ENCODE measurements around the gene MEF2D.

Gene MEF2D

DNA sequence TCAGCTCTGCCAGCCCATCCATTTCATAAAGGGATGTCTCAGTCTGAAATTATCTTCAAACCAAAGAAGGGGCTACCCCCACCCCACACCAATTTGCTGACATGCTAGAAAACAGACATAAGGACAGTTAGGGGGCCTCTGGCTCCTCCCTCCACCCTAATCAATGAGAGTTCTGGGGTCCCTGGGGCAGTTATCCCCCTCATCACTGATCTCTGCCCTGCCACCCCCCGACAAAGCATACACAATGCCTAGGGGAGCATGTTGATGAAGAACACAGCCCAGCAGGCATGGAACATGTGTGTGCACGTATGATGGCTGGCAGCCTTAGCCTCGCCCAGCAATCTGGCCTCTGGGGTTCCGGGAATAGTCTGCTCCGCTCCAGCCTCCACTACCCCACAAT lies 72.6 kb downstream of the MEF2D start:
- TF ChIP-seq, protein P1, sequence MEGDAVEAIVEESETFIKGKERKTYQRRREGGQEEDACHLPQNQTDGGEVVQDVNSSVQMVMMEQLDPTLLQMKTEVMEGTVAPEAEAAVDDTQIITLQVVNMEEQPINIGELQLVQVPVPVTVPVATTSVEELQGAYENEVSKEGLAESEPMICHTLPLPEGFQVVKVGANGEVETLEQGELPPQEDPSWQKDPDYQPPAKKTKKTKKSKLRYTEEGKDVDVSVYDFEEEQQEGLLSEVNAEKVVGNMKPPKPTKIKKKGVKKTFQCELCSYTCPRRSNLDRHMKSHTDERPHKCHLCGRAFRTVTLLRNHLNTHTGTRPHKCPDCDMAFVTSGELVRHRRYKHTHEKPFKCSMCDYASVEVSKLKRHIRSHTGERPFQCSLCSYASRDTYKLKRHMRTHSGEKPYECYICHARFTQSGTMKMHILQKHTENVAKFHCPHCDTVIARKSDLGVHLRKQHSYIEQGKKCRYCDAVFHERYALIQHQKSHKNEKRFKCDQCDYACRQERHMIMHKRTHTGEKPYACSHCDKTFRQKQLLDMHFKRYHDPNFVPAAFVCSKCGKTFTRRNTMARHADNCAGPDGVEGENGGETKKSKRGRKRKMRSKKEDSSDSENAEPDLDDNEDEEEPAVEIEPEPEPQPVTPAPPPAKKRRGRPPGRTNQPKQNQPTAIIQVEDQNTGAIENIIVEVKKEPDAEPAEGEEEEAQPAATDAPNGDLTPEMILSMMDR (IDR thresholded peaks at IDR 0.05; ENCODE audit: insufficient read depth, missing control alignments) = no peak
- DNase-seq (ENCODE audit: insufficient read length, low spot score) (no peak), FAIRE-seq (no peak)

DNA sequence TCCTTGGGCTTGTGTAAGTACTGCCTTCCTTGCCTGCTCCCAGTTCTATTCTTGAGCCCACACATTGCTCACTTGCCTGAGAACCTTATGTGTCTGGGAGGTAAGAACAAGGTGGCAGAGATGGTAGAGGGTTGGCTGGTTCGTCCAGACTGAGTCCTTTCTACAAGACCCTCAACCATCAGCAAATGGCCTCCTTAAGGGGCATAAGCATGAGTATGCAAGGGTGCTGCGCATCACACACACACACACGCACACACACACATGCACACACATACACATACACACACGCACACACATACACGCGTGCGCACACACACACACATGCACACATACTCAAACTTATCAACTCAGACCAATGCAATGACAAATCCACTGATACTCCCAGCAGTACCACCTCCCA lies 74.6 kb downstream of the MEF2D start:
- DNase-seq (ENCODE audit: insufficient read length, low spot score) (no peak), FAIRE-seq (no peak)
- TF ChIP-seq, protein P1 (IDR thresholded peaks at IDR 0.05; ENCODE audit: insufficient read depth, missing control alignments) = no peak

DNA sequence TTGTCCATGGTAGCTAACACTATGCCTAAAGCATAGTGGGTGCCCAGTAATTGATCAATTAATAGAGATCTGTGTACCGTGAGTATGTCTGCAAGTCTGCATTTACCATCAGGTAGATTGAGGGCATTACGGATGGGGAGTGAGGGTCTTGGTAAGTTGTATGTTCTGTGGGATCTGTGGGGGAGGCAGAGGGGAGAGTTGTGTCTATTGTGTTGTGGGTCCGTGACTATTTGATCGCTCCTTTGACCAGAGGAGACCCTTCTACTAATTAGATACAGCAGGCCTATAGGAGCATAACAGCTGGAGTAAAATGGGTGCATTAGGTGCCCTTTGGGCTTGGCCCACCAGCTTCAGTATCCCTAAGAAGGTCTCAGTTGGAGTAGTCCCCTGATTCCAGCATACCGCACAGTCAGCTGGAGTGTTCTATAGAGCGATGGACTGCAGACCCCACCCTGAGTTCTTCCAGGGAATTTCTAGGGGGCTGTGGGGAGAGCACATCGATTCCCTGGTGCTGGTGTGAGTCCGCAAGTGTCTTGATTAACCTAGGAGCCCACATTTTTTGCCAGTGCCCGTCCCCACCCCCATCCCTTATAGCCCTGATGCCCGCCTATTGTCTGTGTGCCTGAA lies 75.7 kb downstream of the MEF2D start:
- FAIRE-seq (no peak), DNase-seq (ENCODE audit: insufficient read length, low spot score) (no peak)
- TF ChIP-seq, protein P1 (IDR thresholded peaks at IDR 0.05; ENCODE audit: insufficient read depth, missing control alignments) = no peak

DNA sequence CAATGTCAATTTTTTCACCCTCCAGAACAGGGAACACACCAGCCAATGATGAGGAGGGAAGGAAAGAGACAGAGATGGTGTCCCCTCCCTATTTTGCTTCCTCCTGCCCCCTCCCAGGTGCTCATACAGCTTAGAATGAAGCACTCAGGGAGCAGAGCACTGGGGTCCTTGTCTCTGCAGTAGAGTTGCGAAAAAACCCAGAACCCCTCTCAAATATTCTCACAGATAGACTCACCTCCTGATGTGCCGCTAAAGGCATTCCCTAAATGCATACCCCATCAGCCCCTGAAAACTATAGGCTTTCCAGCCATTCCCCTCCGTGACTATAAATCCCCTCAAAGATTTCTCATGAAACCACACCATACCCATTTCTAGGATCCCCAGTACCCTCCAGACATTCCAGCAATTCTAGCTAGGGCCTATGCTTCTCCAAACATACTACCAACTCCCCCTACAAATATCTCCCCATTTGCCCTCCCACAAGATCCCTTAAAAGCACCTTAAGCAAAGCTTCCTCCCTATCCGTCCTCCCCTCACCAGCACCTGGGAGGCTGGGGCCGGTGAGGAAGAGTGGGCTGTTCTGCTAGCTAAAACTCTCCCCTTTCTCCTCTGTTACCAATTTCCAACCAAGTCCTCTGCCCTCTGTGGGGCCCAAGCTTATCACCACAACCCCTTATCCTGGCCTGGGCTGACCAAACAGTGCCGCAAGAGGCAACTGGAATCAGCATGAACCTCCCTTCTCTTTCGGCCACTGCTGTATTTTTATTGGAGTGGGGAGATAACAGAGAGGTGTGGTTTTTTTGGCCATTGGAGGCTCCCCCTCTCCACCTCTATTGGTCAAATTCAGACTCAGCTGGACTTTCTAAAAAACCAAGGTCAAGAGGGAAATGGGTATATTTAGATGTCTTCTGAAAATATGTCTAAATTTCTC lies 76.9 kb downstream of the MEF2D start:
- DNase-seq (ENCODE audit: insufficient read length, low spot score) (no peak), FAIRE-seq (no peak)
- TF ChIP-seq, protein P1 (IDR thresholded peaks at IDR 0.05; ENCODE audit: insufficient read depth, missing control alignments) = no peak

DNA sequence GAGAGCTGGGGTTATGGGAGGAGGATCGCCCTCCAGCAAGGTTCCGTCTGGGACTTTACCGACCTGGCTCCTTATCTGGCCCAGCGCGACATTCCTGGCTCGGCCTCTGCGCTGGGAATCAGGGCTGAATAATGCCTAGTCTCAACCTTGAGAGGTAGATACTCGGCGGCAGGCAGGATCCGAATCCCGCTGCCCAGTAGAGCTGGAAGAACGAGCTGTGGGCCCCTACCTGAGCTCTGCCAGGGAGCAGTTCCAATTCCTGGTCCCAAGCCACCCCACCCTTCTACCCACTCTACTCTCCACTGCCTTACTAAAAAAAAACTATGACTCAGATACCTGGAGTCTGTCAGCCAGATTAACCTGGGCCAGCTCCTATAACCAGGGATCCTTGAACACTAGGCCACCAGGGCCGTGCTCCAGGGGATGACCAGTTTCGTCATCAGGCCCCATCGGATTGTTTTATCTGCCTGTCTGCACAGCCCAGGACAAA lies 77.9 kb downstream of the MEF2D start:
- FAIRE-seq = no peak
- TF ChIP-seq, protein P1 (IDR thresholded peaks at IDR 0.05; ENCODE audit: insufficient read depth, missing control alignments) = no peak
- DNase-seq (ENCODE audit: insufficient read length, low spot score) = no peak

DNA sequence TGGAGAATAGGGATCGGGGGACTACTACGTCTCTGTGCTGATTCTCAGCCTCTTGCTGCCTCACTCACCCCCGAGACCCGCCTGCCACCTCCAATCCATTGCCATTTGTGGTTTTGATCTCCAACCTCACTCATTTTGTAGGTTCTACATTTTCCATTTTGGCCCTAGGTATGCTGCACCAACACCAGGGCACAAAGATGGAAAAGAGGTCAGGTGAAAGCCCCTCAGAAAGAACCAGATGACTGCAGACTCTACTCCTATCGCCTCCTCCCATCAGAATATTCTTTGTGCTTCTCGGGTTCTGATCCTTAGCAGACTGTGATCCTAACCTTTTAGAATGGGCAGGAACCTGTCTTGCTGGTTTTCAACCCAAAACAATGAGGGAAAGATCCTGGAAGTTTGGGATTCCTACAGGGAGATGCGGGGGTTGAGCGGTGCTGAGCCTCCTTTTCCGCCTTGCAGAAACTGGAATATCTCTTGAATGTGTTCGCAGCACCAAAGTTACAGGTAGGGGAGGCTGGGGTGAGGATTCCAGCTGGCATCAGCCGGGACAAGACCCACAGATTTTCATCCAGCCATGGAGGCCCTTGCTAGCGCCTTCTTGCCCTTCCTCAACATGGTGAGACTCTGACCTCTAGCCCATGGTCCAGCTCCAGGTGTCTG lies 78.5 kb downstream of the MEF2D start:
- FAIRE-seq = no peak
- DNase-seq (ENCODE audit: insufficient read length, low spot score) = no peak
- TF ChIP-seq, protein P1 (IDR thresholded peaks at IDR 0.05; ENCODE audit: insufficient read depth, missing control alignments) = no peak
